Cortex of kidney (tissue), 1 donor: ENCODE results near the gene NPC1L1.

Source experiments
- DNase-seq: peaks from one replicate; lab custom pipeline; 2025; lab: John Stamatoyannopoulos, UW

The NPC1L1 gene

GRCh38 chr7:44537442-44537841, 3.7 kb downstream of the NPC1L1 start:
- no peak for DNase-seq

- DNase-seq: no peak
Measured at GRCh38 chr7:44536090-44536489, 5.0 kb downstream of the NPC1L1 start.

GRCh38 chr7:44535348-44536064, 5.6 kb downstream of the NPC1L1 start:
- DNase-seq: no peak

GRCh38 chr7:44534501-44534900, 6.6 kb downstream of the NPC1L1 start:
- no peak for DNase-seq

GRCh38 chr7:44534087-44534486, 7.0 kb downstream of the NPC1L1 start:
- DNase-seq: no peak

- DNase-seq: no peak
Measured at GRCh38 chr7:44533301-44534055, 7.7 kb downstream of the NPC1L1 start.

GRCh38 chr7:44531421-44532380, 9.4 kb downstream of the NPC1L1 start:
- no peak for DNase-seq

- DNase-seq: no peak
Measured at GRCh38 chr7:44530990-44531389, 10.1 kb downstream of the NPC1L1 start.

- DNase-seq: no peak
Measured at GRCh38 chr7:44524811-44525388, 16.2 kb downstream of the NPC1L1 start.

GRCh38 chr7:44522315-44522714, 18.8 kb downstream of the NPC1L1 start:
- DNase-seq: no peak

- no peak for DNase-seq
Measured at GRCh38 chr7:44521347-44522095, 19.6 kb downstream of the NPC1L1 start.

- no peak for DNase-seq
Measured at GRCh38 chr7:44520574-44520973, 20.6 kb downstream of the NPC1L1 start.

GRCh38 chr7:44519546-44519945, 21.6 kb downstream of the NPC1L1 start:
- no peak for DNase-seq

GRCh38 chr7:44518761-44519160, 22.4 kb downstream of the NPC1L1 start:
- no peak for DNase-seq

- no peak for DNase-seq
Measured at GRCh38 chr7:44517175-44517574, 24.0 kb downstream of the NPC1L1 start.

GRCh38 chr7:44515590-44516268, 25.4 kb downstream of the NPC1L1 start:
- no peak for DNase-seq

- DNase-seq: no peak
Measured at GRCh38 chr7:44512736-44513135, 28.4 kb downstream of the NPC1L1 start.

GRCh38 chr7:44511863-44512468, 29.2 kb downstream of the NPC1L1 start:
- no peak for DNase-seq

- no peak for DNase-seq
Measured at GRCh38 chr7:44511236-44511635, 29.9 kb downstream of the NPC1L1 start.

- no peak for DNase-seq
Measured at GRCh38 chr7:44508328-44509030, 32.7 kb downstream of the NPC1L1 start.
